Neural cell (in vitro differentiated cells): Measurements from ENCODE around the gene FN1. TPM values are rescaled to one million over a fixed set of nuclear protein-coding genes. Genes with fewer than 3 reads are reported as not detected.

Source experiments
- H2AFZ ChIP-seq: fragments of 200-600, 300-800 bp; sonication (generic), shearing (Covaris generic); 2 replicates; pipeline ENCODE4 v1.6.0; 2014; ENCODE audit warnings: low read depth, mild to moderate bottlenecking, antibody characterized with exemption, low read length, moderate library complexity
- H3F3A ChIP-seq: fragments of 200-600 bp; shearing (Covaris generic); 2 replicates; pipeline ENCODE4 v1.6.1; 2016; ENCODE audit warnings: mild to moderate bottlenecking, moderate library complexity, mixed read lengths, antibody characterized with exemption, low read length; ENCODE audit not compliant: insufficient read depth, poor library complexity, severe bottlenecking
- H3K27ac ChIP-seq: fragments of 200-600, 300-800 bp; sonication (generic), shearing (Covaris generic); 2 replicates; pipeline ENCODE4 v1.5.1; 2014; ENCODE audit warnings: mild to moderate bottlenecking, low read length, moderate library complexity
- H3K27me3 ChIP-seq: fragments of 300-800, 200-600 bp; sonication (generic), shearing (Covaris generic); 2 replicates; pipeline ENCODE4 v1.6.0; 2014; ENCODE audit warnings: mild to moderate bottlenecking, low read depth, low read length, moderate library complexity; ENCODE audit not compliant: insufficient read depth
- H3K36me3 ChIP-seq: fragments of 300-800, 200-600 bp; sonication (generic), shearing (Covaris generic); 2 replicates; pipeline ENCODE4 v1.5.1; 2014; ENCODE audit warnings: mild to moderate bottlenecking, antibody characterized with exemption, low read length, moderate library complexity; ENCODE audit not compliant: insufficient read depth
- H3K4me2 ChIP-seq: fragments of 300-800, 200-600 bp; sonication (generic), shearing (Covaris generic); 2 replicates; pipeline ENCODE4 v1.6.0; 2014; ENCODE audit warnings: mild to moderate bottlenecking, low read length
- H3K4me3 ChIP-seq: fragments of 300-800, 200-600 bp; sonication (generic), shearing (Covaris generic); 2 replicates; pipeline ENCODE4 v1.5.1; 2014; ENCODE audit warnings: mild to moderate bottlenecking, low read length, moderate library complexity
- H3K79me2 ChIP-seq: fragments of 200-600 bp; shearing (Covaris generic); replicated peaks from 2 replicates; pipeline ENCODE4 v1.6.0; 2014; ENCODE audit warnings: mild to moderate bottlenecking, low read length, moderate library complexity; ENCODE audit not compliant: insufficient read depth
- H3K9ac ChIP-seq: fragments of 300-800, 200-600 bp; sonication (generic), shearing (Covaris generic); 2 replicates; pipeline ENCODE4 v1.6.1; 2016; ENCODE audit warnings: mild to moderate bottlenecking, low read length, mixed read lengths
- H3K9me2 ChIP-seq: fragments of 200-600 bp; shearing (Covaris generic); 2 replicates; pipeline ENCODE4 v1.6.1; 2016; ENCODE audit warnings: mild to moderate bottlenecking, low read length, mixed read lengths; ENCODE audit not compliant: insufficient read depth
- H3K9me3 ChIP-seq: fragments of 200-600, 300-800 bp; sonication (generic), shearing (Covaris generic); 2 replicates; pipeline ENCODE4 v1.6.1; 2016; ENCODE audit warnings: mild to moderate bottlenecking, mixed run types, low read length, moderate library complexity, mixed read lengths
- H4K20me1 ChIP-seq: fragments of 200-600 bp; shearing (Covaris generic); 2 replicates; pipeline ENCODE4 v1.6.1; 2016; ENCODE audit warnings: mild to moderate bottlenecking, mixed run types; ENCODE audit not compliant: insufficient read depth
- EP300 ChIP-seq: fragments of 450-650 bp; conservative IDR thresholded peaks from 2 replicates; pipeline ENCODE4 v1.6.1; 2014; ENCODE audit warnings: antibody characterized with exemption, mild to moderate bottlenecking, moderate library complexity; ENCODE audit not compliant: poor library complexity, severe bottlenecking
- MXI1 ChIP-seq: fragments of 450-650 bp; conservative IDR thresholded peaks from 2 replicates; pipeline ENCODE4 v1.6.1; 2014; ENCODE audit warnings: antibody characterized with exemption, mild to moderate bottlenecking; ENCODE audit not compliant: poor library complexity, severe bottlenecking
- POLR2AphosphoS5 ChIP-seq: IDR thresholded peaks from 2 replicates; pipeline ENCODE4 v1.6.1; 2012
- RAD21 ChIP-seq: fragments of 450-650 bp; conservative IDR thresholded peaks from 2 replicates; pipeline ENCODE4 v1.6.1; 2014; ENCODE audit warnings: antibody characterized with exemption, mild to moderate bottlenecking, moderate library complexity
- SMC3 ChIP-seq: fragments of 450-650 bp; conservative IDR thresholded peaks from 2 replicates; pipeline ENCODE4 v1.6.1; 2014; ENCODE audit warnings: antibody characterized with exemption, mild to moderate bottlenecking, moderate library complexity; ENCODE audit not compliant: poor library complexity
- TAF1 ChIP-seq: IDR thresholded peaks from 2 replicates; pipeline ENCODE4 v1.6.1; 2012; ENCODE audit warnings: low read depth
- polyA plus RNA-seq: library from polyadenylated mRNA; depleted of rRNA; stranded (reverse); fragments of >200 nt; gene quantifications from 2 replicates; pipeline ENCODE4 v1.2.3, GENCODE V29; 2014
- TF ChIP-seq, protein P1 (sequence below): IDR thresholded peaks from 2 replicates; pipeline ENCODE4 v1.6.1; 2012; ENCODE audit warnings: borderline replicate concordance

FN1 gene
- polyA plus RNA-seq, 1 donor from 2014 or later = 0.93 TPM

DNA sequence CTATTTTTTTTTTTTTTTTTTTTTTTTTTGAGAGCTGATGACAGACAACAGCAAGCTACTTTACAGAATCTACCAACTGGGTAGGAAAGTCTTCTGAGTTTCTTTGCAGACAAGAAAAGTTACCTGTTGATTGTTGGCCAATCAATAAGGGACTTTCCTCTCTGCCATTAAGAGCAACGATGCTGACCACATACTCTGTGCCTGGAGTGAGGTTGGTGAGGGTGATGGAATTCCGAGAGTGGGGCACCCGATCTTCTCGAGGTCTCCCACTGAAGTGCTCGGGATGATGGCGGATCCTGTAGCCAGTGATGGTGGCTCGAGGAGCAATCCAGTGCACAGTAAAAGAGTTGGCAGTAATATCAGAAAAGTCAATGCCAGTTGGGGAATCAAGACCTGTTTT lies 49.3 kb downstream of the FN1 start:
- H3K36me3 ChIP-seq = no peaks in the 10 kb centered on the region
- H3K79me2 ChIP-seq = no peaks in the 10 kb centered on the region
- H4K20me1 ChIP-seq = no peaks in the 10 kb centered on the region
- H3K4me2 ChIP-seq = no peak overlapping the region
- H3K9ac ChIP-seq = no peak overlapping the region
- H3K4me3 ChIP-seq = no peak overlapping the region
- no peaks in the 10 kb centered on the region for H3K27me3 ChIP-seq
- TF ChIP-seq, protein P1, sequence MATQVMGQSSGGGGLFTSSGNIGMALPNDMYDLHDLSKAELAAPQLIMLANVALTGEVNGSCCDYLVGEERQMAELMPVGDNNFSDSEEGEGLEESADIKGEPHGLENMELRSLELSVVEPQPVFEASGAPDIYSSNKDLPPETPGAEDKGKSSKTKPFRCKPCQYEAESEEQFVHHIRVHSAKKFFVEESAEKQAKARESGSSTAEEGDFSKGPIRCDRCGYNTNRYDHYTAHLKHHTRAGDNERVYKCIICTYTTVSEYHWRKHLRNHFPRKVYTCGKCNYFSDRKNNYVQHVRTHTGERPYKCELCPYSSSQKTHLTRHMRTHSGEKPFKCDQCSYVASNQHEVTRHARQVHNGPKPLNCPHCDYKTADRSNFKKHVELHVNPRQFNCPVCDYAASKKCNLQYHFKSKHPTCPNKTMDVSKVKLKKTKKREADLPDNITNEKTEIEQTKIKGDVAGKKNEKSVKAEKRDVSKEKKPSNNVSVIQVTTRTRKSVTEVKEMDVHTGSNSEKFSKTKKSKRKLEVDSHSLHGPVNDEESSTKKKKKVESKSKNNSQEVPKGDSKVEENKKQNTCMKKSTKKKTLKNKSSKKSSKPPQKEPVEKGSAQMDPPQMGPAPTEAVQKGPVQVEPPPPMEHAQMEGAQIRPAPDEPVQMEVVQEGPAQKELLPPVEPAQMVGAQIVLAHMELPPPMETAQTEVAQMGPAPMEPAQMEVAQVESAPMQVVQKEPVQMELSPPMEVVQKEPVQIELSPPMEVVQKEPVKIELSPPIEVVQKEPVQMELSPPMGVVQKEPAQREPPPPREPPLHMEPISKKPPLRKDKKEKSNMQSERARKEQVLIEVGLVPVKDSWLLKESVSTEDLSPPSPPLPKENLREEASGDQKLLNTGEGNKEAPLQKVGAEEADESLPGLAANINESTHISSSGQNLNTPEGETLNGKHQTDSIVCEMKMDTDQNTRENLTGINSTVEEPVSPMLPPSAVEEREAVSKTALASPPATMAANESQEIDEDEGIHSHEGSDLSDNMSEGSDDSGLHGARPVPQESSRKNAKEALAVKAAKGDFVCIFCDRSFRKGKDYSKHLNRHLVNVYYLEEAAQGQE = no peak
- no peak for TF ChIP-seq TAF1
- H3K27ac ChIP-seq = no peak overlapping the region
- no peaks in the 10 kb centered on the region for H3K9me2 ChIP-seq
- H2AFZ ChIP-seq = no peak overlapping the region
- H3F3A ChIP-seq = no peaks in the 10 kb centered on the region
- no peaks in the 10 kb centered on the region for H3K9me3 ChIP-seq

DNA sequence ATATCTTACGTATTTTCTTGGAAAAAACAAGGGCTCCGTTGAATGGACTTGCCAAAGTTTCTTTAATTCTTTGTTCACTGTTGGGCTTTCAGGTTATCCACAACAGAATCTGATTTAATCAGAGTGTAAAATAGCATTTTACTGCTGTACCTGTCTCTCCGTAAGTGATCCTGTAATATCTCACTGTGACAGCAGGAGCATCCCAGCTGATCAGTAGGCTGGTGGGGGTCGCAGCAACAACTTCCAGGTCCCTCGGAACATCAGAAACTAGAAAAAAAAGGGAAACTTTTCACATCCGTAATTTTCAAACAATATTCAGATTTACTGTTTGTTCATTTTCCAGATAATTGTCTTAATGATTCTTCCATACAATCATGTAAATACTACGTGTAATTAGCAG lies 51.2 kb downstream of the FN1 start:
- no peak overlapping the region for H3K9ac ChIP-seq
- H3K9me2 ChIP-seq = no peaks in the 10 kb centered on the region
- H3F3A ChIP-seq = no peaks in the 10 kb centered on the region
- TF ChIP-seq SMC3 (no peak), RAD21 (no peak), EP300 (no peak), MXI1 (no peak), POLR2AphosphoS5 (no peak)
- TF ChIP-seq, protein P1 = no peak
- H3K4me2 ChIP-seq = no peak overlapping the region
- no peak overlapping the region for H3K27ac ChIP-seq
- no peak overlapping the region for H2AFZ ChIP-seq
- no peaks in the 10 kb centered on the region for H3K27me3 ChIP-seq
- H3K36me3 ChIP-seq = no peaks in the 10 kb centered on the region
- H4K20me1 ChIP-seq = no peaks in the 10 kb centered on the region
- H3K79me2 ChIP-seq = no peaks in the 10 kb centered on the region
- H3K9me3 ChIP-seq = no peaks in the 10 kb centered on the region
- H3K4me3 ChIP-seq = no peak overlapping the region

DNA sequence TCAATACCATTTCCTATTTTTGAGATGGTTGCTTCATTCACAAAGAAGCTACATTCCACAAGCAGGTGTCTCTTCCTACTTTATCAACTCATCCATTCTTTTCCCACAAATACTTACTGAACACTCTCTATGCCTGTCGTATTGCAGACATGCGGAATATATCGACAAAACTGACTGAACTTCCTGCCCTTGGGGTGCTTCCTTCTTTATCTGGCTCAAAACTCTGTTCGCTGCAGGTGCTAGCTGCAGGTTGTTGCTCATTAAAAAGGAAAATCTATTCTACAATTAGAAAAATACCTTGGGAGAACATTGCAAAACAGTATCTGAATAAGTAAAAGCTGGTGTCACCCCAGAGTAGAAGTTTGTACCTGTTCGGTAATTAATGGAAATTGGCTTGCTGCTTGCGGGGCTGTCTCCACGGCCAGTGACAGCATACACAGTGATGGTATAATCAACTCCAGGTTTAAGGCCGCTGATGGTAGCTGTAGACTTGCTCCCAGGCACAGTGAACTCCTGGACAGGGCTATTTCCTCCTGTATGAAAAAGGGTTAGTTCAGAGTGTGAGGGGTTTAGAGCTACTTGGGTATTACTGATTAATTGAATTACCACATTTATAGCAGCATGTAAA lies 52.1 kb downstream of the FN1 start:
- H3F3A ChIP-seq = no peaks in the 10 kb centered on the region
- no peak overlapping the region for H3K4me2 ChIP-seq
- no peak for TF ChIP-seq TAF1
- H3K9me3 ChIP-seq = no peaks in the 10 kb centered on the region
- H3K27ac ChIP-seq = no peak overlapping the region
- no peaks in the 10 kb centered on the region for H3K27me3 ChIP-seq
- no peaks in the 10 kb centered on the region for H3K79me2 ChIP-seq
- H3K9me2 ChIP-seq = no peaks in the 10 kb centered on the region
- no peak overlapping the region for H3K4me3 ChIP-seq
- H2AFZ ChIP-seq = no peak overlapping the region
- H3K9ac ChIP-seq = no peak overlapping the region
- no peaks in the 10 kb centered on the region for H3K36me3 ChIP-seq
- no peaks in the 10 kb centered on the region for H4K20me1 ChIP-seq
